NCI-H226 (cell line): ENCODE data around the gene EMC10.
A peak's percentile ranks its signal among the peaks of the same experiment; 100 is the strongest.
"Not testable (repeated sequence)": the region's sequence is repeated elsewhere in the genome, so short reads cannot be mapped to it uniquely, and the experiment has no call there.

ENCODE experiments used
- DNase-seq: peaks from one replicate; pipeline ENCODE4 v3.0.0-alpha.2; 2015

The EMC10 gene

GRCh38 chr19:50516964-50517703 is 40.8 kb downstream of the EMC10 start:
- DNase-seq: no peak

GRCh38 chr19:50517704-50518075 is 41.4 kb downstream of the EMC10 start:
- no peak for DNase-seq

- no peak for DNase-seq
These were observed 42.0 kb downstream of the EMC10 start for GRCh38 chr19:50518091-50519005.

GRCh38 chr19:50519006-50519575 is 42.8 kb downstream of the EMC10 start:
- DNase-seq: no peak

GRCh38 chr19:50520822-50521465 is 44.6 kb downstream of the EMC10 start:
- DNase-seq: no peak

GRCh38 chr19:50522881-50523280 is 46.6 kb downstream of the EMC10 start:
- DNase-seq: no peak

- not testable (repeated sequence) for DNase-seq
These were observed 51.7 kb downstream of the EMC10 start for GRCh38 chr19:50528052-50528451.

GRCh38 chr19:50531171-50531612 is 54.9 kb downstream of the EMC10 start:
- DNase-seq: no peak

GRCh38 chr19:50532952-50533351 is 56.6 kb downstream of the EMC10 start:
- no peak for DNase-seq

GRCh38 chr19:50534478-50534877 is 58.2 kb downstream of the EMC10 start:
- DNase-seq: no peak

GRCh38 chr19:50535672-50536187 is 59.4 kb downstream of the EMC10 start:
- no peak for DNase-seq

GRCh38 chr19:50536662-50537305 is 60.5 kb downstream of the EMC10 start:
- no peak for DNase-seq

- no peak for DNase-seq
These were observed 61.0 kb downstream of the EMC10 start for GRCh38 chr19:50537306-50537685.

- peak; percentile 69 for DNase-seq
These were observed 61.5 kb downstream of the EMC10 start for GRCh38 chr19:50537769-50538230.
